Measurements from ENCODE around the gene USP28.

Gene USP28

GRCh38 chr11:113850188-113850587 lies 25.2 kb downstream of the USP28 start:
- TF ChIP-seq EZH2 (optimal IDR thresholded peaks at IDR 0.05; ENCODE audit: low read depth, low read length): no peak
- no peak for TF ChIP-seq CTCF (IDR thresholded peaks at IDR 0.05; ENCODE audit: low read length)
- no peak for TF ChIP-seq EZH2phosphoT487 (IDR thresholded peaks at IDR 0.05; ENCODE audit: low read length)
- H3K4me2 ChIP-seq (ENCODE audit: low read depth, low read length): no peak overlapping the region
- peaks cover 4% of the 10 kb centered on the region; the same call in 1 of the 2 replicates for H3F3A ChIP-seq (ENCODE audit: insufficient read depth, low read length)
- H3K36me3 ChIP-seq (replicated peaks; ENCODE audit: insufficient read depth, low read length): no peaks in the 10 kb centered on the region
- no peak overlapping the region for H3K27ac ChIP-seq (ENCODE audit: low read length)
- no peaks in the 10 kb centered on the region for H3K27me3 ChIP-seq (replicated peaks; ENCODE audit: insufficient read depth, low read length)
- H2AFZ ChIP-seq (ENCODE audit: low read length): no peak overlapping the region
- H3K9ac ChIP-seq (ENCODE audit: low read length): no peak overlapping the region
- H3K4me3 ChIP-seq (ENCODE audit: low read length): no peak overlapping the region
- H3K79me2 ChIP-seq (ENCODE audit: low read length): peaks cover 18% of the 10 kb centered on the region
- H4K20me1 ChIP-seq (ENCODE audit: insufficient read depth, low read length): no peaks in the 10 kb centered on the region
- peaks cover 17% of the 10 kb centered on the region for H3K4me1 ChIP-seq (ENCODE audit: low read length)
- H3K9me3 ChIP-seq (replicated peaks; ENCODE audit: insufficient read depth, low read length): no peaks in the 10 kb centered on the region
- no peak for DNase-seq
- H3K9me2 ChIP-seq (replicated peaks; ENCODE audit: insufficient read depth, low read length): no peaks in the 10 kb centered on the region

GRCh38 chr11:113849713-113850112 lies 25.7 kb downstream of the USP28 start:
- H3K27ac ChIP-seq (ENCODE audit: low read length): no peak overlapping the region
- no peaks in the 10 kb centered on the region for H3K36me3 ChIP-seq (replicated peaks; ENCODE audit: insufficient read depth, low read length)
- H2AFZ ChIP-seq (ENCODE audit: low read length): no peak overlapping the region

GRCh38 chr11:113847580-113847979 lies 27.8 kb downstream of the USP28 start:
- no peak overlapping the region; the same call in 1 of the 2 replicates for H3K9ac ChIP-seq (ENCODE audit: low read length)

More at GRCh38 chr11:113849713-113850112, 25.7 kb downstream of the USP28 start:
- no peak for TF ChIP-seq EZH2phosphoT487 (IDR thresholded peaks at IDR 0.05; ENCODE audit: low read length)
- TF ChIP-seq EZH2 (optimal IDR thresholded peaks at IDR 0.05; ENCODE audit: low read depth, low read length): no peak
- TF ChIP-seq CTCF (IDR thresholded peaks at IDR 0.05; ENCODE audit: low read length): no peak
- Histone ChIP-seq H3K9me3 (replicated peaks; ENCODE audit: insufficient read depth, low read length) (no peaks in the 10 kb centered on the region), H4K20me1 (ENCODE audit: insufficient read depth, low read length) (no peaks in the 10 kb centered on the region), H3F3A (ENCODE audit: insufficient read depth, low read length) (peaks cover 4% of the 10 kb centered on the region; the same call in 1 of the 2 replicates), H3K4me2 (ENCODE audit: low read depth, low read length) (no peak overlapping the region), H3K9ac (ENCODE audit: low read length) (no peak overlapping the region), H3K4me3 (ENCODE audit: low read length) (no peak overlapping the region), H3K4me1 (ENCODE audit: low read length) (peaks cover 17% of the 10 kb centered on the region), H3K9me2 (replicated peaks; ENCODE audit: insufficient read depth, low read length) (no peaks in the 10 kb centered on the region), H3K27me3 (replicated peaks; ENCODE audit: insufficient read depth, low read length) (no peaks in the 10 kb centered on the region), H3K79me2 (ENCODE audit: low read length) (peaks cover 13% of the 10 kb centered on the region)
- no peak for DNase-seq

More at GRCh38 chr11:113847580-113847979, 27.8 kb downstream of the USP28 start:
- no peaks in the 10 kb centered on the region for H4K20me1 ChIP-seq (ENCODE audit: insufficient read depth, low read length)
- H3K4me3 ChIP-seq (ENCODE audit: low read length): no peak overlapping the region
- no peaks in the 10 kb centered on the region for H3K9me3 ChIP-seq (replicated peaks; ENCODE audit: insufficient read depth, low read length)
- H3K27ac ChIP-seq (ENCODE audit: low read length): peak overlapping the region; percentile 63; the same call in 1 of the 2 replicates
- peak; percentile 25 for DNase-seq
- H3K27me3 ChIP-seq (replicated peaks; ENCODE audit: insufficient read depth, low read length): no peaks in the 10 kb centered on the region
- TF ChIP-seq CTCF (IDR thresholded peaks at IDR 0.05; ENCODE audit: low read length) (no peak), EZH2 (optimal IDR thresholded peaks at IDR 0.05; ENCODE audit: low read depth, low read length) (no peak), EZH2phosphoT487 (IDR thresholded peaks at IDR 0.05; ENCODE audit: low read length) (no peak)
- H3F3A ChIP-seq (ENCODE audit: insufficient read depth, low read length): peaks cover 4% of the 10 kb centered on the region; the same call in 1 of the 2 replicates
- H3K36me3 ChIP-seq (replicated peaks; ENCODE audit: insufficient read depth, low read length): no peaks in the 10 kb centered on the region
- H3K79me2 ChIP-seq (ENCODE audit: low read length): peaks cover 15% of the 10 kb centered on the region
- H3K4me2 ChIP-seq (ENCODE audit: low read depth, low read length): peak overlapping the region; percentile 66
- H3K4me1 ChIP-seq (ENCODE audit: low read length): peaks cover 17% of the 10 kb centered on the region
- H2AFZ ChIP-seq (ENCODE audit: low read length): no peak overlapping the region; the same call in 1 of the 2 replicates
- no peaks in the 10 kb centered on the region for H3K9me2 ChIP-seq (replicated peaks; ENCODE audit: insufficient read depth, low read length)
